NCI-H345 treated with DMSO at 0.1 percent for 48 hours (cell line): Measurements from ENCODE around the gene PIAS1.
"Not testable (repeated sequence)": the region's sequence is repeated elsewhere in the genome, so short reads cannot be mapped to it uniquely, and the experiment has no call there.

Experiments
- DNase-seq: peaks from one replicate; lab custom pipeline; 2025; ENCODE audit not compliant: unreplicated experiment; lab: John Stamatoyannopoulos, UW

Gene PIAS1

GRCh38 chr15:68232449-68232848, 178.3 kb downstream of the PIAS1 start:
- no peak for DNase-seq

- no peak for DNase-seq
Observed at GRCh38 chr15:68232937-68233336, 178.8 kb downstream of the PIAS1 start.

GRCh38 chr15:68234060-68234459, 179.9 kb downstream of the PIAS1 start:
- no peak for DNase-seq

GRCh38 chr15:68234520-68234919, 180.4 kb downstream of the PIAS1 start:
- DNase-seq: not testable (repeated sequence)

GRCh38 chr15:68235022-68235421, 180.9 kb downstream of the PIAS1 start:
- no peak for DNase-seq

- DNase-seq: no peak
Observed at GRCh38 chr15:68239025-68239424, 184.9 kb downstream of the PIAS1 start.

GRCh38 chr15:68241088-68241935, 187.2 kb downstream of the PIAS1 start:
- DNase-seq: no peak
